Measurements from ENCODE around the gene GADD45G. TPM values are rescaled to one million over a fixed set of nuclear protein-coding genes. Genes with fewer than 3 reads are reported as not detected.

GADD45G gene
- total RNA-seq, 2 experiments from 2014 or later = 40.0 to 40.4 TPM

GRCh38 chr9:89619019-89619418, 14.2 kb downstream of the GADD45G start:
- H3K36me3 Mint-ChIP-seq (ENCODE audit: low read depth) = no peaks in the 10 kb centered on the region
- CTCF ChIA-PET = interaction anchor here (1.0 to 2.1 kb wide), 3 partner anchors 16 to 92 kb away, joined by 3 to 5 read pairs (median 4); no protein-coding TSS in a partner anchor
- no peaks in the 10 kb centered on the region for H3K9me3 Mint-ChIP-seq
- H3K27ac Mint-ChIP-seq = no peak overlapping the region
- DNase-seq = no peak
- H3K4me1 Mint-ChIP-seq = peaks cover 12% of the 10 kb centered on the region
- H3K4me3 Mint-ChIP-seq = no peak overlapping the region
- H3K27me3 Mint-ChIP-seq = peaks cover 4% of the 10 kb centered on the region
- POLR2A ChIA-PET = interaction anchor here (1.4 kb wide), 1 partner anchor 14 kb away, joined by 5 read pairs; the partner anchor contains the start of gene GADD45G

- POLR2A ChIA-PET = interaction anchor here (1.2 to 1.4 kb wide), 2 partner anchors 15 to 16 kb away, joined by 4 to 5 read pairs; partner anchors contain the start of gene GADD45G
- DNase-seq = no peak
- H3K27ac Mint-ChIP-seq = no peak overlapping the region
- H3K27me3 Mint-ChIP-seq = peaks cover 4% of the 10 kb centered on the region
- no peak overlapping the region for H3K4me3 Mint-ChIP-seq
- no peaks in the 10 kb centered on the region for H3K36me3 Mint-ChIP-seq (ENCODE audit: low read depth)
- no peaks in the 10 kb centered on the region for H3K9me3 Mint-ChIP-seq
- peaks cover 7% of the 10 kb centered on the region for H3K4me1 Mint-ChIP-seq
- CTCF ChIA-PET = interaction anchor here (0.6 to 2.1 kb wide), 4 partner anchors 17 to 122 kb away, joined by 3 to 5 read pairs (median 4); no protein-coding TSS in a partner anchor
Measured at GRCh38 chr9:89619424-89620138, 14.8 kb downstream of the GADD45G start.

GRCh38 chr9:89621031-89621430, 16.2 kb downstream of the GADD45G start:
- Mint-ChIP-seq H3K4me1 (peaks cover 4% of the 10 kb centered on the region), H3K36me3 (ENCODE audit: low read depth) (no peaks in the 10 kb centered on the region), H3K27me3 (peaks cover 8% of the 10 kb centered on the region), H3K4me3 (no peak overlapping the region), H3K27ac (no peak overlapping the region), H3K9me3 (no peaks in the 10 kb centered on the region)
- ChIA-PET CTCF (interaction anchor here (2.1 kb wide), 1 partner anchor 18 kb away, joined by 5 read pairs; no protein-coding TSS in a partner anchor), POLR2A (interaction anchor here (1.0 to 1.3 kb wide), 3 partner anchors 11 to 16 kb away, joined by 3 to 4 read pairs (median 4); partner anchors contain the start of gene GADD45G)
- no peak for DNase-seq

GRCh38 chr9:89621676-89622075, 16.9 kb downstream of the GADD45G start:
- Mint-ChIP-seq H3K4me1 (peaks cover 4% of the 10 kb centered on the region), H3K27ac (no peak overlapping the region), H3K9me3 (no peaks in the 10 kb centered on the region), H3K36me3 (ENCODE audit: low read depth) (no peaks in the 10 kb centered on the region), H3K27me3 (peaks cover 9% of the 10 kb centered on the region), H3K4me3 (no peak overlapping the region)
- ChIA-PET CTCF (no interaction called here), POLR2A (interaction anchor here (1.3 kb wide), 1 partner anchor 17 kb away, joined by 4 read pairs; the partner anchor contains the start of gene GADD45G)
- DNase-seq = no peak

- DNase-seq = no peak
- Mint-ChIP-seq H3K36me3 (ENCODE audit: low read depth) (no peaks in the 10 kb centered on the region), H3K4me3 (no peak overlapping the region), H3K4me1 (peaks cover 4% of the 10 kb centered on the region), H3K9me3 (no peaks in the 10 kb centered on the region), H3K27me3 (peaks cover 15% of the 10 kb centered on the region), H3K27ac (no peak overlapping the region)
- POLR2A ChIA-PET = interaction anchor here (1.0 to 1.6 kb wide), 2 partner anchors 9 to 16 kb away, joined by 3 to 5 read pairs; no protein-coding TSS in a partner anchor
- CTCF ChIA-PET = interaction anchor here (1.5 kb wide), 1 partner anchor 14 kb away, joined by 4 read pairs; no protein-coding TSS in a partner anchor
Measured at GRCh38 chr9:89622933-89623861, 18.4 kb downstream of the GADD45G start.

- H3K9me3 Mint-ChIP-seq = no peaks in the 10 kb centered on the region
- peaks cover 6% of the 10 kb centered on the region for H3K4me1 Mint-ChIP-seq
- H3K27me3 Mint-ChIP-seq = peaks cover 13% of the 10 kb centered on the region
- H3K27ac Mint-ChIP-seq = no peak overlapping the region
- ChIA-PET POLR2A (interaction anchor here (1.0 to 1.6 kb wide), 2 partner anchors 10 to 16 kb away, joined by 3 to 5 read pairs; no protein-coding TSS in a partner anchor), CTCF (no interaction called here)
- no peak for DNase-seq
- no peak overlapping the region for H3K4me3 Mint-ChIP-seq
- no peaks in the 10 kb centered on the region for H3K36me3 Mint-ChIP-seq (ENCODE audit: low read depth)
Measured at GRCh38 chr9:89623925-89624420, 19.2 kb downstream of the GADD45G start.

- Mint-ChIP-seq H3K27me3 (peaks cover 16% of the 10 kb centered on the region), H3K36me3 (ENCODE audit: low read depth) (no peaks in the 10 kb centered on the region), H3K9me3 (no peaks in the 10 kb centered on the region), H3K4me3 (no peak overlapping the region), H3K27ac (no peak overlapping the region), H3K4me1 (peaks cover 12% of the 10 kb centered on the region)
- ChIA-PET POLR2A (no interaction called here), CTCF (interaction anchor here (2.6 kb wide), 1 partner anchor 32 kb away, joined by 6 read pairs; no protein-coding TSS in a partner anchor)
- DNase-seq = no peak
Measured at GRCh38 chr9:89625721-89626687, 21.2 kb downstream of the GADD45G start.

GRCh38 chr9:89626741-89627265, 22.0 kb downstream of the GADD45G start:
- ChIA-PET CTCF (interaction anchor here (2.6 kb wide), 1 partner anchor 33 kb away, joined by 6 read pairs; no protein-coding TSS in a partner anchor), POLR2A (no interaction called here)
- no peak overlapping the region for H3K4me3 Mint-ChIP-seq
- H3K27ac Mint-ChIP-seq = no peak overlapping the region
- H3K27me3 Mint-ChIP-seq = peaks cover 16% of the 10 kb centered on the region
- no peak for DNase-seq
- H3K4me1 Mint-ChIP-seq = peaks cover 12% of the 10 kb centered on the region
- H3K36me3 Mint-ChIP-seq (ENCODE audit: low read depth) = no peaks in the 10 kb centered on the region
- no peaks in the 10 kb centered on the region for H3K9me3 Mint-ChIP-seq

- peaks cover 12% of the 10 kb centered on the region for H3K4me1 Mint-ChIP-seq
- DNase-seq = no peak
- POLR2A ChIA-PET = no interaction called here
- no peaks in the 10 kb centered on the region for H3K36me3 Mint-ChIP-seq (ENCODE audit: low read depth)
- peaks cover 14% of the 10 kb centered on the region for H3K27me3 Mint-ChIP-seq
- CTCF ChIA-PET = interaction anchor here (2.6 kb wide), 1 partner anchor 35 kb away, joined by 6 read pairs; no protein-coding TSS in a partner anchor
- no peak overlapping the region for H3K27ac Mint-ChIP-seq
- no peaks in the 10 kb centered on the region for H3K9me3 Mint-ChIP-seq
- H3K4me3 Mint-ChIP-seq = no peak overlapping the region
Measured at GRCh38 chr9:89628601-89629000, 23.8 kb downstream of the GADD45G start.

GRCh38 chr9:89629081-89629976, 24.5 kb downstream of the GADD45G start:
- ChIA-PET CTCF (interaction anchor here (1.4 kb wide), 1 partner anchor 26 kb away, joined by 4 read pairs; no protein-coding TSS in a partner anchor), POLR2A (no interaction called here)
- DNase-seq = no peak
- H3K4me1 Mint-ChIP-seq = peaks cover 12% of the 10 kb centered on the region
- H3K27me3 Mint-ChIP-seq = peaks cover 16% of the 10 kb centered on the region
- H3K36me3 Mint-ChIP-seq (ENCODE audit: low read depth) = no peaks in the 10 kb centered on the region
- H3K27ac Mint-ChIP-seq = no peak overlapping the region
- H3K9me3 Mint-ChIP-seq = no peaks in the 10 kb centered on the region
- H3K4me3 Mint-ChIP-seq = no peak overlapping the region

GRCh38 chr9:89630508-89630907, 25.7 kb downstream of the GADD45G start:
- POLR2A ChIA-PET = no interaction called here
- no peaks in the 10 kb centered on the region for H3K9me3 Mint-ChIP-seq
- CTCF ChIA-PET = interaction anchor here (1.4 kb wide), 1 partner anchor 27 kb away, joined by 4 read pairs; no protein-coding TSS in a partner anchor
- no peak overlapping the region for H3K4me3 Mint-ChIP-seq
- H3K27me3 Mint-ChIP-seq = peaks cover 16% of the 10 kb centered on the region
- H3K27ac Mint-ChIP-seq = no peak overlapping the region
- H3K36me3 Mint-ChIP-seq (ENCODE audit: low read depth) = no peaks in the 10 kb centered on the region
- H3K4me1 Mint-ChIP-seq = peaks cover 12% of the 10 kb centered on the region
- no peak for DNase-seq
